Measurements from ENCODE around the gene CNDP1.
"Not testable (repeated sequence)": the region's sequence is repeated elsewhere in the genome, so short reads cannot be mapped to it uniquely, and the experiment has no call there.

CNDP1 gene

DNA sequence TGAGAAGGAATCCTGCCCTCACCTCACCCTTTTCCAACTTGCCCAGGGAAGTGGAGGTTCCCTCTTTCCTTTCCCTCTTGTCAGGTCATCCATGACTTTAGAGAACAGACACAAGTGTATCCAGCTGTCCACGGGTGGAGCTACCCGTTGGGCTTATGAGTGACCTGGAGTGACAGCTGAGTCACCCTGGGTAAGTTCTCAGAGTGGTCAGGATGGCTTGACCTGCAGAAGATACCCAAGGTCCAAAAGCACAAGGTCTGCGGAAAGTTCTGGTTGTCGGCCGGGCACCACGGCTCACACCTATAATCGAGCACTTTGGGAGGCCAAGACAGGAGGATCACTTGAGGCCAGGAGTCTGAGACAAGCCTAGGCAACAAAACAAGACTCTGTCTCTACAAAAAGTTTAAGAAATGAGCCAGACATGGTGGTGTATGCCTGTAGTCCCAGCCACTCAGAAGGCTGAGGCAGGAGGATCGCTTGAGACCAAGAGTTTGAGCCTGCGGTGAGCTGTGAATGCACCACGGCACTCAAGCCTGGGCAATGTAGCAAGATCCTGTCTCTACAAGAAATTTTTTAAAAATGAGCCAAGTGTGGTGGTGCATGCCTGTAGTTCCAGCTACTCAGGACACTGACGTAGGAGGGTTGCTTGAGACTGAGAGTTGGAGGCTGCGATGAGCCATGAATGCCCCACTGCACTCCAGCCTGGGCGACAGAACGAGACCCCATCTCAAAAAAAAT is 14.0 kb upstream of the CNDP1 start:
- DNase-seq (ENCODE audit: low read depth in 2 of 2) = no peak

DNA sequence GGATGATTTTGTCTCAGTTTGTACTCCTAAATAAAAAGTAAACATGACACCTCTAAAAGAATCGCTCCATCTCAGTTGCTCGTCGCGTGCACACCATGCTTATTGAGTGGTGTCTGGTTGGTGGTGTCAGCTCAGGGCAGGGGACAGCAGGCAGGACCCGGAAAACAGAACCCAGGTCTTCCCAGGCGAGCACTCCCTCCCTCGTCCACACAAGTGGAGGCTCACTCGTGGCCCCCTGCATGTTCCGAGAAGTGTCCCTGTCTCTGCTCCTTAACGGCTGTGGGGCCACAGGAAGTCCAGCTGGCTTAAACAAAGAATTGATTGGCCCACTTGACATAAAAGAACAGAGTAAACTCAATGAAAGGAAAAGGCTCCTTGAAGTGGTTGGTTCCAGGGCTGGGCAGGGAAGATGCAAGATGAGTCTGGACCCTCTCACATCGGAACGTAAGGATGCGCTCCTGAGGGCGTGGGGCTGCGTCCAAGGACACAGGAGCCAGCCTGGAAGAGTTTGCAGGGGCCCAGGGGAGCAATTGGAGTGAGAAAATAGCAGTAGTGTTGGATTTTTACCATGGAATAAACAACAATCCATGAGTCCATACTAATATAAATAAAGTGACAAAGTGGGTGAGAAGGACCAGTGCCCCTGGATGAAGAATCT is 13.1 kb upstream of the CNDP1 start:
- no peak for DNase-seq (ENCODE audit: low read depth in 2 of 2)

DNA sequence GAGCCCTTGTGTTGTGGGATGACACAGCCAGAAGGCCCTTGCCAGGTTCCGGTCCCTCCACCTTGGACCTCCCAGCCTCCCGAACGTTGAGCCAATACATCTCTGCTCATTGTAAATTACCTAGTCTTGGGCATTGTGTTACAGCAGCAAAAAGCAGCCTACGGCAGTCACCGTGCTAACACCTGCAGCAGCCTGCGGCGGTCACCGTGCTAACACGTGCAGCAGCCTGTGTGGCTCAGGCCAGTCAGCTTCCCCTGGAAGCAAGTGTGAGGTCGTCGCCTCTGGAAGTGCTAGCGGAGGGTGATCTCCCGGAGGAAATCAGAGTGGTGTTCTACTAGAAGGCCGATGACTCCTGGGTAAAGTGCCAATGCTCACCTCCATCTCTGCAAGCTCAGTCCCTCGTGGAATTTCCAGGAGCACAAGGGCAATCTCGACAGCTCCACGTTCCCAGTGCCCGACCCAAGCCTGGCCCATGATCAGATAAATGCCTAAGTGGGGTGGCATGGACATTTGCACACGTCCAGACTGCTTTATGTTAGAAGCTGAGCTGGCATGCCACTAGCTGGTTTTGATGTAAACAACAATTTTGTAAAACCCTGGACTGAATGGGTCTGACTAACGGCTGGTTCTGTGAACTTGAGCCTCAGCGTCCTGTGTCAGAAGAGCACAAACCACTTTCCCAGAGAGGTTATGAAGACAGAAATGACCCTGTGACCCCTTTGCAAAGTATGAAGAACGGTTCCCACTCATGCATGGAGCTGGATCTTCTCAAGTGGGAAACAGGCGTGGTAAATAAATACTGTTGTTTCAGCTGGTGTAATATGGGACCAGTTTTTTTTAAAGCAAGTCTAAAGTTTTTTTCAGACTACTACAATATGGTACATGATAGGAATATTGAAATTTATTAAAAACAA is 11.4 kb upstream of the CNDP1 start:
- no peak for DNase-seq (ENCODE audit: low read depth in 2 of 2)

DNA sequence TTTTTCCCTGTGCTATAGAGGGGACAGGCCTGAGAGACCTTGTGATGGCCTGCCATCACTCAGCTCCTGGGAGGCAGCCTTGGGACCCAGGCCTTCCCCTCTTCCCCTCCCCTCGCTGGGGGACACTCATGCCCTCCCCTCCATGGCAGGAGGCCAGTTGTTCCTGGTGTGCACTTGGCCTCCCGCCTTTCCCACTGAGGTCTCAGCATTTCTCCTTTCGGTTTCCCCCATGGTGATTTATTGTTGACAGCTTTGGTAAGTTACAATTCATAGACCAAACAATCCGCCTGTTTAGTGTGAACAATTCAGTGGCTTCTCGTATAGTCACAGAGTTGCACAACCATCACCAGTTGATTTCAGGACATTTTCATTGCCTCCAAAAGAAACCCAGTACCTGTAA is 10.2 kb upstream of the CNDP1 start:
- DNase-seq (ENCODE audit: low read depth in 2 of 2) = no peak

DNA sequence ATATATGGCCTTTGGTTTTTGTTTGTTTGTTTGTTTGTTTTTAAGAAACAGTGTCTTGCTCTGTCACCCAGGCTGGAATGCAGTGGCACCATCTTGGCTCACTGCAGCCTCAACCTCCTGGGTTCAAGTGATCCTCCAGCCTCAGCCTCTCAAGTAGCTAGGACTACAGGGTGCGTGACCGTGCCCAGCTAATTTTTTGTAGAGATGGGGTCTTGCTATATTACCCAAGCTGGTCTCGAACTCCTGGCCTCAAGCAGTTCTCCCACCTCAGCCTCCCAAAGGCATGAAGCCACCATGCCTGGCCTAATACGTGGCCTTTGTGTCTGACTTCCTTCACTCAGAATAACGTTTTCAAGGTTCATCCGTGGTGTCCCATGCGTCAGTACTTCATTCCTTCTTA is 9.4 kb upstream of the CNDP1 start:
- DNase-seq (ENCODE audit: low read depth in 2 of 2) = not testable (repeated sequence)

GRCh38 chr18:74525741-74526140 is 8.6 kb upstream of the CNDP1 start:
- DNase-seq (ENCODE audit: low read depth in 2 of 2) = no peak

- DNase-seq (ENCODE audit: low read depth in 2 of 2) = no peak
Measured at GRCh38 chr18:74526488-74526887, 7.8 kb upstream of the CNDP1 start.

- no peak for DNase-seq (ENCODE audit: low read depth in 2 of 2)
Measured at GRCh38 chr18:74528478-74528877, 5.8 kb upstream of the CNDP1 start.

DNA sequence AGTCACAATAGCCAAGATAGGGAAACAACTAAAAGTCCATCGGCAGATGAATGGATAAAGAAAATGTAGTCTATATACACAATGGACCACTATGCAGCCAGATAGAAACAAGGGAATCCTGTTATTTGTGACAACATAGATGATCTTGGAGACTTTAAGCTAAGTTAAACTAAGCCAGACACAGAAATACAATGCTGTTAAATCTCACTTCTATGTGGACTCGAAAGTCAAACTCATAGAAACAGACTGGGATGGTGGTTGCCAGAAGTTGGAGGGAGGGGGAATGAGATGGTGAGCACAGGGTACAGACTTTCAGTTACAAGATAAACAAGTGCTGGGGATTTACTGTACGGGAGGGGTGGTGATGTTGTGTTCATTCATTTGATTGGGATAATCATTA is 5.4 kb upstream of the CNDP1 start:
- no peak for DNase-seq (ENCODE audit: low read depth in 2 of 2)

- DNase-seq (ENCODE audit: low read depth in 2 of 2) = no peak
Measured at GRCh38 chr18:74529378-74529777, 4.9 kb upstream of the CNDP1 start.

DNA sequence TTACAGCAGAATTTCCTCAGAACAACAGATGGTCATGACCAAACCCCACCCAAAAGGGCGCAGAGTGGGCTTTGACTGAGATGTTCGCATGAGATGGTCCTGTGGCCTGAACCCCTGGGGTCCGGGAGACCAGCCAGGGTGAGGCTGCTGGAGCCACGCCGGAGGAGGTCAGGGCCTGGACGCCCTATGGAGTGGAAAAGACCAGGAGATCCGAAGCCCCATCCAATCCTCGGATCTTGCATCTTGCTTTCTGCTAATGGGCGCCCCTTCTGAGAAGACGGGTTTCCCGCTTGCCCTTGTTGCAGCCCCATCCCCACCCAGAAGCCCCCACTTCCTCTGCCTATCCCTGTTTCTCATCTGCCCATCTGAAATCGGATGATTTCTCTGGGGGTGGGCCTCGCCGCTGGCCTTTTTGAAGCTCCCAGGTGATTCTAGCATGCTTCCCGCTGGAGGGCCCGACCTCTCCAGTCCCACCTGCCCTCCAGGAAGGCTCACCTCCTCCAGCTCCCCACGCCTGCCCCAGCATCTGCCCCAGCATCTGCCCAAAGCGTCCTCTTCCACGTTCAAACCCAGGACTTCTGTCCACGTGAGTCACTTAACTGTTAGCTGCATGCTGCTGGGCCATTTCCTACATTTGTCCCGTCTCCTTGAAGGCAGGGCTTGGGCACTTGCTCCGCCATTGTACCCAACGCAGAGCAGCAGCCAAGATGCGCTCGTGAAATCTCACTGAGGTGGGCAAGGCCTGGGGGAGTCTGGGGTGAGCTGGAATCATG is 4.3 kb upstream of the CNDP1 start:
- no peak for DNase-seq (ENCODE audit: low read depth in 2 of 2)

GRCh38 chr18:74530584-74530862 is 3.8 kb upstream of the CNDP1 start:
- DNase-seq (ENCODE audit: low read depth in 2 of 2) = no peak

DNA sequence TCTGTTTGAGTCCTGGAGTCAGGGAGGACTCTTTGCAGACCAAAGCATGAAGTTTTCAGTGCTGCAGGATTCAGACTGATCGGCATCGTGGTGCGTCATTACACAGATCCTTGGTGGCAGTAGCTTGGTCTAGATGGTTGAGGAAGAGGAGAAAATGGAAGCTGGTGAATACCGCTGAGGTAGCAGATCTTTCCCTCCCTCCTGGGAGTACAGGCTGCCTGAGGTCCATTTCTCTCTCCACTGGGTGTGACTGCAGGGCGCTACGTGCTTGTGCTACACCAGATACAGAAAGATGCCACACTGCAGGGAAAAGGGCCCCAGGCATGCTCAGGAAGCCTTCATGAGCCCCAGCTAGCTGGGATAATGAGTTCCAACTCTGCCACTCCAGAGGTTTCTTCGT is 3.3 kb upstream of the CNDP1 start:
- DNase-seq (ENCODE audit: low read depth in 2 of 2) = no peak

DNA sequence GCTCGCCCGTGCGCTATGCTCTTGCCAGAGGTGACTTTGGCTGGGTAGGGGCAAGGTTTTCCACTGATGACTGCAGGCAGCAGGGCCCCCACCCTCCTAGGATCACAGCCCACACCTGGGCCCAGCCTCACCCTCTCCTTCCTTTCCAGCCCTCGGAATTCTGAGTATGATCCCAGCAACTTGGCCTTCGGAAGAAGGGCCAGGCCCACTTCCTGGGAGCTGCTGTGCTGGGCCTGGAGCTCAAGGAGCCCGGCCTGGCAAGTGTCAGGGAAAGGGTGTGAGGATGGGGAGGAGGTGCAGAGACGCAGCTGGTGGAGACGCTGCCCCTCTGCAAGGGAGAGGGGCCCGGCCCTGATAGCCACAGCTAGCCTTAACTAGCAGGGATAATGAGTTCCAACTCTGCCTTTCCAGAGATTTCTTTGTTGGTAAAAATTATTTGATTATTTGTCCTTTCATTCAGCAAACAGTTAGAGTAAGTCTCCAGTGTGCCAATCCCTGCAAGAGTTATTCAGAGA is 1.7 kb upstream of the CNDP1 start:
- no peak for DNase-seq (ENCODE audit: low read depth in 2 of 2)

GRCh38 chr18:74533666-74534065 is 634 bp upstream of the CNDP1 start:
- no peak for DNase-seq (ENCODE audit: low read depth in 2 of 2)

- DNase-seq (ENCODE audit: low read depth in 2 of 2) = no peak
Measured at GRCh38 chr18:74534981-74535649, 815 bp downstream of the CNDP1 start.

DNA sequence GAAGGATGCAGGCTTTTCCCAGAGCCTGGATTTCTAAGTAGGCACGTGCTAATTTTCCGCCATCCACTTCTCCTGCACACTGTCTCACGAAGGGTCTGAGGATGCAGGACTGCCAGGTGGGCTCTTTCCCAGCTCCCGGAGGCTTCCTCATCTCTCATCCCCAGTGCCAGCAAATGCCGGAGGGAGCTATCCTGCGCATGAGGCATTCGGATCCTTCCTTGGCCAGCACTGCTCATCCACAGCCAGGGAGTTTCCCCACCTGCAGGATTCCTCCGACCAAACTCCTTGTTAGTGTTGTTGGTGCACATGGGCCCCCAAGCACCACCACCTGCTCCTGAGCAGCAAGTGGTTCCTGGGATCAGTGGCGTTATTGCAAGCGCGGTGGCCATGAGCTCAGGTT is 5.0 kb downstream of the CNDP1 start:
- DNase-seq (ENCODE audit: low read depth in 2 of 2) = no peak

DNA sequence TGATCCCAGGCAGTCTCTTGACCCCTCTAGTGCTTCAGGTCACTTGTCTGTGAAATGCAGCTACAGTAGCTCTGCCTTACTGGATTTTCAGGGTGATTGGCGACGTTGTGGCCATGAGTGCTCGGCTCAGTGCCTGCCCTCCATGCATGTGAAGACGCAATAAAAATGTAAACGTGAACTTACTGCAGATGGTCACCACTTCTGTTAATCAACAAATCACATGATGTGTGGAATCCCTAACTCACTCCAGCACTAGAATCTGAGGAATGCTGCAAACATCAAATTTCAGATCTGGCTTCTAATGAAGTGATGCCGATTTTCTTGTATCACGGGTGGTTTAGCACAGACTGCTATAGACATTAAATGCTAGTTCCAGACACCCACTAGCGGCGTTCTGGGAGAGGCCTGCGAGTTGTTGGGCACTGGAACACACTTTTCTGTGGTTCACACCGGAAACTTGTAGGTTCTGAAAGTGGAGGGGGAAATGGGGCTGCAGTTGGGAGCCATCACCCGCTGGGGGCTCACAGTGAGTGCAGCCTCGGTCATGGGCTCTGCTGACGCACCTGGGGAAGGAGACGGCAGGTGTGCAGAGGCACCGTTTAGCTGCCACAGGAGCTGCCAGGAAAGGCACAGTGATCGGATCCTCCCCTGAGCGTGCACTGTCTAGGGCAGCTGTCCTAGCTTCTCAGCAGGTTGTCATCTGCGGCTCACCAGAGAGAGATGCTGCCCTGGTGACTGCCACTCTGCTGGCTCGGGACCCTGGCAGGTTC is 6.5 kb downstream of the CNDP1 start:
- no peak for DNase-seq (ENCODE audit: low read depth in 2 of 2)

- DNase-seq (ENCODE audit: low read depth in 2 of 2) = no peak
Measured at GRCh38 chr18:74541703-74542555, 7.6 kb downstream of the CNDP1 start.

- DNase-seq (ENCODE audit: low read depth in 2 of 2) = no peak
Measured at GRCh38 chr18:74544898-74545297, 10.6 kb downstream of the CNDP1 start.
